Fibroblast of peridontal ligament (primary cell): ENCODE results near the gene PPM1F.

Source experiments
- DNase-seq: peaks from one replicate; pipeline ENCODE4 v3.0.0-alpha.2; 2010; ENCODE audit errors: extremely low read depth

The PPM1F gene

GRCh38 chr22:21975273-21975672 lies 22.6 kb upstream of the PPM1F start:
- DNase-seq: no peak

GRCh38 chr22:21974058-21974649 lies 21.5 kb upstream of the PPM1F start:
- DNase-seq: no peak

GRCh38 chr22:21972806-21973205 lies 20.2 kb upstream of the PPM1F start:
- no peak for DNase-seq

DNA sequence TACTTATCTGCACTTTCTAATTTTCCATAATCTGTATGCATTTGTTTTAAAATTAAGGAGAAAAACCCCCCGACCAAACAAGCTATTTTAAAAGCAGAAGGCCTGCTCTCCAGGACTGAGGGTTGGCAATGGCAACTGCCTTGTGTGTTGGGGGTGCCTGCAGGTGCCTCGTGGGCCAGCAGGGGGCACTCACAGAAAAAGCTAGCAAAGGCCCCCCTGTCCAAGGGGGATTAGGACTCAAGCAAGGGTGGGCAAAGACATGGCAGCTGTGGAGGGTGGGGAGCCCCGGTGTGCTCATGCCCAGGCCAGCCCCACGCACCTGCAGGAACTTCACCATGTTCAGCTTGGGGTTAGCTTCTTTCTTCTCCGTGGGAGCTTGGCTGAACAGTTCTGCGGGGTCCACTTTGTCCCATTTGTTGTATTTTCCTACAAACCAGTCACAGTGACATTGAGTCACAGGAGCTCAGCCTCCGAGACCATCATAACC lies 19.7 kb upstream of the PPM1F start:
- DNase-seq: peak; percentile 26

DNA sequence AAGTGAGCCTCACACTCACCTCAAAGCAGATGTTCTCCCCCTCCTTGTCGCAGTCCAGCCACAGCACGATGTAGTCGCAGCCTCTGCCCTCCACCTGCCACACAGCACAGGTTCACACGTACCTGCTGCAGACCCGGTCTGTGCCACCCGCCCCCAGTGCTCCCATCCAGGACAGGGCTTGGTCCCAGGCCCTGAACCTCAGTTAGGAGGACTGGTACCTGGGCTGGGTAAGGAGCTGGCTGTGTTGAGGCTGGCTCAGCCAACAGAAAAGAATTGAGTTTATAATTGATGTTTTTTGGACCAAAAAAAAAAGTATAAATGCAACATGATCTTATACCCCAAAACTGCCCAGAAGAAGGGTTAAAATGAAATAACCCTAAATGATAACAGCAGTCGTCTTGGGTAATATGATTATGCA lies 19.2 kb upstream of the PPM1F start:
- DNase-seq: no peak

- no peak for DNase-seq
Measured at GRCh38 chr22:21970800-21971617, 18.4 kb upstream of the PPM1F start.

- DNase-seq: no peak
Measured at GRCh38 chr22:21970037-21970799, 17.6 kb upstream of the PPM1F start.

DNA sequence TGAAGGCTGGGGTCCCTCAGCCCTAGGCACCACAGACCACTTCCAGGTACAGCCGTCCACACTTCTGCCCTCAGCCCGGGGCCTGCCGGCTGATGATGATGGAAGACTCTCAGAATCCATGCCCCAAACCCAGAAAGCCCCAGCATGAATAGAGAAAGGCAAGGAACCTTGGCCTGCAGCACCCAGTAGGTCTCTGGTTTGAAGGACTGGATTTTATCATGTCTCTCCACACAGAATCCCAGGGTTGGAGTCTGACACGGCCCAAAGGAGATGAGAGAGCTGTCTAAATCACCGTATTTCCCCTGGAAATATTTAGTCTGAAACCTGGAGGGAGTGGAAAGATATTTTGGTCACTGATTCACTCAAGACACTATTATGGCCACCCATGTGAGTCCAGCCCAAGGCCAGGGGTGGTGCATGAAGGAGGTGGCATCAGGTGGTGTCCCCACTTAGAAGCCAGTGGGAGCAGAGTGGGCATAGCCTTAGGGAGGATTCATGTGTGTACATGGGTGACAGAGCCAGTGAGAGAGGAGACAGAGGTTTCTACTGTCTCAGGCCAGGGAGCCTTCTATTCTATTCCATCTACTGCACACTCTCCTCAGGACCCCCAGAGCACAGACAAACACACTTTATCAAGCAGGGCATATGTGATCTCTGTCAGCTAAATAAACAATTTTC lies 15.9 kb upstream of the PPM1F start:
- DNase-seq: no peak

DNA sequence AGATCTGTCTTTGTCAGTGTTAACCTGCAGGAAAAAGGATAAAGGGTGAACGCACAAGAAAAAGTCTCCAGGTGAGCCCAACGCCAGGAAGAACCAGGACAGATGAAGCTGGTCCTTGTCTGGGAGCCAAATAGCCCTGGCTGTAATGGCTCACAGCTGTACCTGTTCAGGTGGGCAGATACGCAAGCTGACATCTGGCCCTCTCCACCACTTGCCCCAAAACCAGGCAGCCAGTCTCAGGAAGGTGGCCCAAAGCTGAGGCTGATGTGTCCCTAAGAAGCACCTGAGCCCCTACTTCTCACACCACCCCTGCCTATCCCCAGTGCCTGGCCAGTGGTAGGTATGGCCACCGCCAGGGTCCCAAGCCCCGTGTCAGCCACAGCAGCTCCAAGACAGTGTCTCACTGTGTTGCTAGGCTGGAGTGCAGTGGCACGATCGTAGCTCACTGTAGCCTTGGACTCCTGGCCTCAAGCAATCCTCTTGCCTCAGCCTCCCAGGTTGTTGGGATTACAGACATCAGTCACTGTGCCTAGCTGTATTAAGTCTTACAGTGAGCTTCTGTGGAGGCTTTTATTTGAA lies 15.1 kb upstream of the PPM1F start:
- DNase-seq: no peak

- no peak for DNase-seq
Measured at GRCh38 chr22:21966643-21967516, 14.2 kb upstream of the PPM1F start.

GRCh38 chr22:21965762-21966288 lies 13.2 kb upstream of the PPM1F start:
- DNase-seq: no peak

GRCh38 chr22:21964918-21965484 lies 12.4 kb upstream of the PPM1F start:
- no peak for DNase-seq

GRCh38 chr22:21964234-21964633 lies 11.6 kb upstream of the PPM1F start:
- no peak for DNase-seq

- DNase-seq: no peak
Measured at GRCh38 chr22:21963790-21964211, 11.2 kb upstream of the PPM1F start.

GRCh38 chr22:21963286-21963685 lies 10.6 kb upstream of the PPM1F start:
- no peak for DNase-seq

DNA sequence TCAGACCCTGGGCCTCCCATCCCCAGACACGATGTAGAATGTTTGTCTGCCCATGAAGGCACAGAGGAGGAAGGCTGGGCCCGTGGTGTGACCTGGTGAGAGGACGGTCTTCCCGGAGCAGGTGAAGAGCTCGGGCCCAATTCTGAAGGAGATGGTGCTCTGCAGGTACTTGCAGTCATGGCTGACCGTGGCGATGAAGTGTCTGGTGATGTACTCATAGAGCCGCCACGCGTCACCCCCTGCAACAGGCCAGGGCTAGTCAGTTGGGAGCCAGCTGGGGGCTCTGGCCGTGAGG lies 10.0 kb upstream of the PPM1F start:
- no peak for DNase-seq

DNA sequence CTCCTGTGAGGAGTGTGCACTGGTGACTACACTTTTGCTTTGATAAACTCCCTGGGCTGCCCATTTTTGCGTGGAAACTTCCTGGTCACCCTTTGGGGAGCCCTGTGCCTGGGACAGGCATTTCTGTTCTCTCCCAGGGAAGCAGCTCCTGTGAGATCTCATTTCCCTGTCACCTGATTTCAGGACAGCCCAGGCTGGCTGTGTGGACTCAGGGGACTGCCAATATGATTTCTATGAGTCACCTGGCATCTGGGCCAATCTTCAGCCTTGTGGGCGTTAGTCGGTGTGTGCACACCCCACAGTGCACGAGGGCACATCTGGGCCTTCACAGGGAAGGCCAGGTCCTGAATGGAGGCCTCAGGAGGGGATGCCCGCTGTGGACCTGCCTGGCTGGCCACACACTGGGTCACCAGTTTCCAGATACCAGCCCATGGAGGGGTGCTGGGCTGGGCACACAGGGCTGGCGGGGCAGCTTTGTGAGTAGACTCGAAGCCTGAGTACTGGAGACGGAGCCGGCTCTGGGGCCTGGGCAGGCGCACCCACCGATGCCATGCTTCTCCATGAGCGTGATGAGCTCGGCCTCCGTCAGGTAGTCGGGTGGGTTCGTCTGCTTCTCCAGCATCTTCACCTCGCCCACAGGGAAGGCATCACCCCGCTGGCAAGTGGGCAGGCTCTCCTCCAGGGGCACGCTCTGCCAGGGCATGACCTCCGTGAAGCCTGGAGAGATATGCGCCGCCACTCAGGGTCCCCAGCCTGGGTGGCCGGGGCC lies 9.4 kb upstream of the PPM1F start:
- DNase-seq: no peak

DNA sequence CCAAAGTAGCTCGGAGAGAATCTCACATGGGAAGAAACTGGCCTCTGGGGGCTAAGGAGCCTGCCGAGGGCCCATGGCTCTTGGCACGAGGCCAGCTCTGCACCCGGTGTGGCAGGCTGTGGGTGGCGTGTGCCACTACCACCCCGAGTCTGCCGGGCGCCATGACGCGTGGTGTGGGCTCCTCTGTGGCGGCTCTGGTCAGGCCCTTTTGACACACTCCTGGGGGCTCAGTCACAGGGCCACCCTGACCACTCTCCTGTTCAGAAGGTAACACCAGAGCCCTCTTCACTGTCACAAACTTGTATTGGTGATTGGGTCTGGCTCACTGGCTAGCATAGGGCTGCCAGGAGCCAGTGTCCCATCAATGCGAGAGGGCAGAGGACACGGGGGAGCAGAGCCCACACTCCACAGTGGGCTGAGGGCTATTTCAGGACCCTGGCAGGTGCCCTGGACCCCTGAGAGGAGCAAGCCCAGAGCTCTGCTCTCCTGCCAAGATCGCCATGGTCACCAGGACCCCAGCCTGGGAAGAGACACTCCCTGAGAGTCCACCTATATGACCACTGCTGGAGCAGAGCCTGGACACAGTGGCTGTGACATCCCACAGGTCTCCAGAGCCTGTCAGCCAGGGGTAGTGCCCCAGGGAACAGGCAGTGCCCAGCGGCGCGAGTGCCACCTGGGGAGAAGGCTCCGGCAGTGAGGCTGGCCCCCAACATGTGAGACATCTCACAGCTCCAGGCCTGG lies 8.6 kb upstream of the PPM1F start:
- no peak for DNase-seq
